ENCODE measurements around the gene TMC5.

TMC5 gene

DNA sequence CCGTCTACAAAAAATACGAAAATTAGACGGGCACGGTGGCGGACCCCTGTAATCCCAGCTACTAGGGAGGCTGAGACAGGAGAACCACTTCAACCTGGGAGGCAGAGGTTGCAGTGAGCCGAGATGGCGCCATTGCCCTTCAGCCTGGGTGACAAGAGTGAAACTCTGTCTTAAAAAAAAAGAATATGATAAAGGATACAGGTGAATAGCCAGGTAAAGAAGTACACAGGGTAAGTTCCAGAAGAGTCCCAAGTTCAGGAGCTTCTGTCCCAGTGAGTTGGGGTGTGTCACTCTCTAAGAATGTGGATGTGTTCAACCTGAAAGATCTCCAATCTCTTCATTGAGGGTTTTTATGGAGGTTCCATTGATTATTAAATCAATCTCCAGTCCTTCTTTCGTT, 6.8 kb downstream of the TMC5 start:
- DNase-seq (ENCODE audit: low read depth) = no peak
- H3K4me3 ChIP-seq (ENCODE audit: control insufficient read depth, low read depth, low read length) = no peak overlapping the region
- TF ChIP-seq, protein P1, sequence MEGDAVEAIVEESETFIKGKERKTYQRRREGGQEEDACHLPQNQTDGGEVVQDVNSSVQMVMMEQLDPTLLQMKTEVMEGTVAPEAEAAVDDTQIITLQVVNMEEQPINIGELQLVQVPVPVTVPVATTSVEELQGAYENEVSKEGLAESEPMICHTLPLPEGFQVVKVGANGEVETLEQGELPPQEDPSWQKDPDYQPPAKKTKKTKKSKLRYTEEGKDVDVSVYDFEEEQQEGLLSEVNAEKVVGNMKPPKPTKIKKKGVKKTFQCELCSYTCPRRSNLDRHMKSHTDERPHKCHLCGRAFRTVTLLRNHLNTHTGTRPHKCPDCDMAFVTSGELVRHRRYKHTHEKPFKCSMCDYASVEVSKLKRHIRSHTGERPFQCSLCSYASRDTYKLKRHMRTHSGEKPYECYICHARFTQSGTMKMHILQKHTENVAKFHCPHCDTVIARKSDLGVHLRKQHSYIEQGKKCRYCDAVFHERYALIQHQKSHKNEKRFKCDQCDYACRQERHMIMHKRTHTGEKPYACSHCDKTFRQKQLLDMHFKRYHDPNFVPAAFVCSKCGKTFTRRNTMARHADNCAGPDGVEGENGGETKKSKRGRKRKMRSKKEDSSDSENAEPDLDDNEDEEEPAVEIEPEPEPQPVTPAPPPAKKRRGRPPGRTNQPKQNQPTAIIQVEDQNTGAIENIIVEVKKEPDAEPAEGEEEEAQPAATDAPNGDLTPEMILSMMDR (conservative IDR thresholded peaks at IDR 0.05; ENCODE audit: control insufficient read depth, insufficient read depth, low read depth, low read length) = no peak

- no peak overlapping the region for H3K4me3 ChIP-seq (ENCODE audit: control insufficient read depth, low read depth, low read length)
- TF ChIP-seq, protein P1 (conservative IDR thresholded peaks at IDR 0.05; ENCODE audit: control insufficient read depth, insufficient read depth, low read depth, low read length) = no peak
- no peak for DNase-seq (ENCODE audit: low read depth)
These were observed 12.7 kb downstream of the TMC5 start for GRCh38 chr16:19430345-19430744.

DNA sequence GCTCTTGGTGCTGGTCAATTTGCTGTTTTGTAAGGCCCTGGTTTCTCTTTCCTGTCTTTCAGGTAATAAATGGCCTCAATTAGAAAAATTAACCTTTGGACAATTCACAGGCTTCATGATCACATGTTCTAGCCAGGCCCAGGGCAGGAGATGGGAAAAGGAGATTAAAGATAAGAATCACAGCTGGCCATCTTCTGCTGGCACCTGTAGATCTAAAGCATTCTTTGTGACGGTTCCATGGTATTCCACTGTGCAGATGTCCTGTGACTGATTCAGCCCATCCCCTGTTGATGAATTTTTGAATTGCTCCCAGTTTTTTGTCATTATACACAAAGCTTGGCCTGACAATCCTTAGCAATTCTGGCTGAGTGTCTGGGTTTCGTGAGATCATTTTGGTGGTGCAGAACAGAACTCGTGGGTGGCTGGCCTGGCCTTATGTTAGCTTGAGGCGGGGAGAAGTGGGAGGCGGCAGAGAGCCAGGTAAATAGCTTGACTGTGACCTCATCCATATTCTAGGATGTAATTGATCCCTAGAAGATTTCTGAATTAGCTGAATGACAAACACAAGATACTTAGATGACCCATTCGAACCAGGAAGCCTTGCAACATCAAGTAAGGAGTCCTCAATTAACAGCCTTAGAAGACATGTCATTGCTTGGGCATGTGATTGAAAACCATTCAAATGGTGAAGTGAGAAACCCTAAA, 14.1 kb downstream of the TMC5 start:
- H3K4me3 ChIP-seq (ENCODE audit: control insufficient read depth, low read depth, low read length) = no peak overlapping the region
- DNase-seq (ENCODE audit: low read depth) = no peak
- TF ChIP-seq, protein P1 (conservative IDR thresholded peaks at IDR 0.05; ENCODE audit: control insufficient read depth, insufficient read depth, low read depth, low read length) = no peak

GRCh38 chr16:19432429-19432828, 14.7 kb downstream of the TMC5 start:
- TF ChIP-seq, protein P1 (conservative IDR thresholded peaks at IDR 0.05; ENCODE audit: control insufficient read depth, insufficient read depth, low read depth, low read length) = no peak
- no peak overlapping the region for H3K4me3 ChIP-seq (ENCODE audit: control insufficient read depth, low read depth, low read length)
- no peak for DNase-seq (ENCODE audit: low read depth)

DNA sequence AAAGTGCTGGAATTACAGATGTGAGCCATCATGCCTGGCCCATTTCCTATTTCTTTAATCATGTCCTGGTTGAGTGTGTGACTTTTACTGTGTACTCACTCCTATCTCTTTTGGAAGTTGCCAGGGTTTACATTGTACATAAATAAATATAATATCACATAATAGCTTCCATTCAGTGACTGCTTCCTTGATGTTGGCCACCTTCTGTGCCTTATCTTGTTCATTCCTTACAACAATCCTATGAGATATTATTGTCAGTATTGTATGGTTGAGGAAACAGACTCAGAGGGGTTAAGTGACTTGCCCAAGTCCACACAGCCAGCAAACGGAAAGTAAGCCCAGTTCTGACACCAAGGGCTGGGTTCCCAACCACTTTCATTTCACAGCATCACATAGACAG, 16.9 kb downstream of the TMC5 start:
- TF ChIP-seq, protein P1 (conservative IDR thresholded peaks at IDR 0.05; ENCODE audit: control insufficient read depth, insufficient read depth, low read depth, low read length) = no peak
- H3K4me3 ChIP-seq (ENCODE audit: control insufficient read depth, low read depth, low read length) = no peak overlapping the region
- DNase-seq (ENCODE audit: low read depth) = no peak

DNA sequence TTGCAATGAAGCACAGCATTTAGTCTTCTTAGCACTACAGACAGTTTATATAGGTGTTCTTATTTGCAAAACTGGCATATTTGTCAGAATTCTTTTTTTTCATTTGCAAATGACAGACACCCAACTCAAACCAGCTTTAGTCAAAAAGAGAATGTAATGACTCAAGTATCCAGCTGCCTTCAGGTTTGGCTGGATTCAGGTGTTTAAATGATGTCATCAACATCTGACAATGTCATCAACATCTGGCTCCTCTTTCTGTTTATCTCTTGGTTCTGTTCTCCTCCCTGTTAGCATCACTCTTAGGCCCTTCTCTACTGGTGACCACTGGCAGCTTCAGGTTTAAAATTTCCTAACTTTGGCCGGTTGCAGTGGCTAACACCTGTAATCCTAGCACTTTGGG, 18.9 kb downstream of the TMC5 start:
- no peak for DNase-seq (ENCODE audit: low read depth)
- TF ChIP-seq, protein P1 (conservative IDR thresholded peaks at IDR 0.05; ENCODE audit: control insufficient read depth, insufficient read depth, low read depth, low read length) = no peak

DNA sequence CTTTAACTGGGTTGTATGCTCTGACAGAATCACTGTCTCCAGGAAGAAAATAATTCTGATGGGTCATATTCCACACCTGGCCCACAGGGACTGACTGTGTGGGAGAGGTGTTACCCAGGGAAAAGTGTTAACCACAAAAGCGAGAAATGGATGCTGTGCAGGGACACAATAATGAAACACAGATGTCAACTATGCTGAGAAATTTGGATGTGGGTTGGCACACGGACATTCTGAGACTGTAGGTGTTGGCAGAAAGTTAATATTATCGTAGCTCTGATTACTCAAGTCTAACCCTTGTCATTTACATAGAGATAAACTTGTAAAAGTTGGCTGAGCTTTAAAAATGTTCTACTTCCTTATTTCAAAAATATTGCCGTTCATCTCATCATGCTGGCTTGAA, 19.6 kb downstream of the TMC5 start:
- no peak overlapping the region for H3K4me3 ChIP-seq (ENCODE audit: control insufficient read depth, low read depth, low read length)
- peak; percentile 17 for DNase-seq (ENCODE audit: low read depth)
- TF ChIP-seq, protein P1 (conservative IDR thresholded peaks at IDR 0.05; ENCODE audit: control insufficient read depth, insufficient read depth, low read depth, low read length) = no peak

More for the DNA sequence above, 18.9 kb downstream of the TMC5 start:
- no peak overlapping the region for H3K4me3 ChIP-seq (ENCODE audit: control insufficient read depth, low read depth, low read length)

All from fibroblast of mammary gland (primary cell).